Right kidney (tissue), 1 donor: ENCODE measurements around the gene COL6A1.

Source experiments
- DNase-seq: peaks from one replicate; pipeline ENCODE4 v3.0.0-alpha.2; 2016

COL6A1 gene

DNA sequence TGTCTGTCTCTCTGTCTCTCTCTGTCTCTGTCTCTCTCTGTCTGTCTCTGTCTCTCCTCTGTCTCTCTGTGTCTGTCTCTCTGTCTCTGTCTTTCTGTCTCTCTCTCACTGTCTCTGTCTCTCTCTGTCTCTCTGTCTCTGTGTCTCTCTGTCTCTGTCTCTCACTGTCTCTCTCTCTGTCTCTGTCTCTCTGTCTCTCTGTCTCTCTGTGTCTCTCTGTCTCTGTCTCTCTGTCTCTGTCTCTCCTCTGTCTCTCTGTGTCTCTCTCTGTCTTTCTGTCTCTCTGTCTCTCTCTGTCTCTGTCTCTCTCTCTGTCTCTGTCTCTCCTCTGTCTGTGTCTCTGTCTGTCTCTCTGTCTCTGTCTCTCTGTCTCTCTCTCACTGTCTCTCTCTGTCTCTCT lies 873 bp upstream of the COL6A1 start:
- no peak for DNase-seq

DNA sequence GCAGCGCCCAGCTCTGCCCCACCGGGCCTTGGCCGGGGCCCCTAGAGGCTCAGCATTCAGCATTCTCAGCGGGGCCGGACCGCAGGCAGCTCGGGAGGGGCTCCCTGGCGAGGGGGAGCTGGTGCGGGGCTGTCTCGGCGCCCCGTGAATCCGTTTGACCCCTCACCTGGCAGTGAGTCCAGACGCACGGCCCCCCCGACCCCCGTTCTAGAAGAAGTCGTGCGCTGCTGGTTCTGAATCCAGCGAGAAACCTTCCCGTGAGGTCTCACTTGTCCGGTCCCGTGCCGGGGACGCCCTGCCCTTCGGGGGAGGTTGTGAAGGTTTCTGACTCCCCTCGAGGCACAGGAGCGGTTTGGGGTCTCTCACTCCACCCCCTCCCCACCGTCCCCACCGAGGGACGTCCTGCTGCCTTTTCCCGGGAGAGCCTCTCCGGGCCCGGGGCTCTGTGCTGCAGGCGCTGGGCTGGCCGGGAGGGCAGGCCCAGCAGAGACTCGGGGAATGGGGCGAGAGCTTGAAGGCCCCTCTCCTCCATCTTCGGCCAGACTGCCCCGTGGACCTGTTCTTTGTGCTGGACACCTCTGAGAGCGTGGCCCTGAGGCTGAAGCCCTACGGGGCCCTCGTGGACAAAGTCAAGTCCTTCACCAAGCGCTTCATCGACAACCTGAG lies 655 bp downstream of the COL6A1 start:
- peak; percentile 78 for DNase-seq

DNA sequence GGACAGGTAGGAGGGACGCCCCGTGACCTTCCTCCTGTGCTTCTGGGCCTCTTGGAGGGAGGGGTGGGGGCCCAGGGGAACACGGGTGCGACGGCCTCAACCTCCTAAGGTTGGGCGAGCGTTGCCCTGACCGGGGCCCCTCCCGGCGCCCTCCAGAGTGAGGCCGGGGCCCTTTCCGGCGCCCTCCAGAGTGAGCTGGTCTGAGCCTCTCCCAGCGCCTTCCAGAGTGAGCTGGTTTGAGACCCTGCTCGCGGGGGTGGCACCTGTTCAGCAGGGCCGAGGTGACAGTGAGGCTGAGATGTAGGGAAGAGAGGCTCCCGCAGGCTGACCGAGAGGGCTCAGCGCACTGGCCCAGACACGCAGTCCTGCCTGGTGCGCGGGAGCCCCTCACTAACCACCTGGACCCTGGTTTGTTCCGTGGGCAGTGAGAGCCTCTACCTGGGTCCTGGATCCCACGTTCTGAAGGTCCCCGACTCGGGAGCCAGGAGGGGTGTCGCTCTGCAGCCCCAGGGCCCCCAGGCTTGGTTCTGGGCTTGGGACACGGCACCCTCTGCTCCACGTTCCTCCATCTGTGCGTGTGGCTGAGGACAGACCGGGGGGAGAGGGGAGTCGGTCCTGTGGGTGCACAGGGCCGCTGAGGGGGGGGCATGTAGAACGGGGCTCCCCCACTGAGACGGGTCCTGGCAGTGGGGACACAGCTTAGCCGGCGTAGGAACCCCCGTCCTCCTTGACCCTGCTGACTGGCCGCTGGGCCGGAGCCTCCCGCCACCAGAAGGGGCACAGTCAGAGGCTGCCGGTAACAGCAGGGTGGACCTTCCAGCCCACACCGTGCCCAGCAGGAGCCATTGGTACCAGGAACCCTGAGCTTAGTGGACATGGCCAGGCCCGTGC lies 1.4 kb downstream of the COL6A1 start:
- peak; percentile 53 for DNase-seq

- DNase-seq: no peak
These were observed 2.0 kb downstream of the COL6A1 start for GRCh38 chr21:45983649-45983965.

GRCh38 chr21:45983981-45984551 lies 2.5 kb downstream of the COL6A1 start:
- DNase-seq: no peak

DNA sequence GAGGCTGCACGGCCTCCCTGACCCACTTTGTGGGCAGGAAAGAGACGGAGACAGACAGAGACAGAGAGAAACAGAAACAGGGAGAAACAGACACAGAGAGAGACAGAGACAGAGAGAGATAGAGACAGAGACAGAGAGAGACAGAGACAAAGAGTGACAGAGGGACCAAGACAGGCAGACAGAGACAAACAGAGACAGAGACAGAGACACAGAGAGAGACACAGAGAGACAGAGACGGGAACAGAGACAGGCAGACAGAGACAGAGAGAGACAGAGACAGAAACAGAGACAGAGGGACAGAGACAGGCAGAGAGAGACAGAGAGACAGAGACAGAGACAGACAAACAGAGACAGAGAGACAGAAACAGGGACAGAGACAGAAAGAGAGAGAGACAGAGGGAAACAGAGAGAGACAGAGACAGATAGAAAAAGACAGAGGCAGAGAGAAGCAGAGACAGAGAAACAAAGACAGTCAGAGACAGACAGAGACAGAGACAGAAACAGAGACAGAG lies 3.1 kb downstream of the COL6A1 start:
- no peak for DNase-seq

DNA sequence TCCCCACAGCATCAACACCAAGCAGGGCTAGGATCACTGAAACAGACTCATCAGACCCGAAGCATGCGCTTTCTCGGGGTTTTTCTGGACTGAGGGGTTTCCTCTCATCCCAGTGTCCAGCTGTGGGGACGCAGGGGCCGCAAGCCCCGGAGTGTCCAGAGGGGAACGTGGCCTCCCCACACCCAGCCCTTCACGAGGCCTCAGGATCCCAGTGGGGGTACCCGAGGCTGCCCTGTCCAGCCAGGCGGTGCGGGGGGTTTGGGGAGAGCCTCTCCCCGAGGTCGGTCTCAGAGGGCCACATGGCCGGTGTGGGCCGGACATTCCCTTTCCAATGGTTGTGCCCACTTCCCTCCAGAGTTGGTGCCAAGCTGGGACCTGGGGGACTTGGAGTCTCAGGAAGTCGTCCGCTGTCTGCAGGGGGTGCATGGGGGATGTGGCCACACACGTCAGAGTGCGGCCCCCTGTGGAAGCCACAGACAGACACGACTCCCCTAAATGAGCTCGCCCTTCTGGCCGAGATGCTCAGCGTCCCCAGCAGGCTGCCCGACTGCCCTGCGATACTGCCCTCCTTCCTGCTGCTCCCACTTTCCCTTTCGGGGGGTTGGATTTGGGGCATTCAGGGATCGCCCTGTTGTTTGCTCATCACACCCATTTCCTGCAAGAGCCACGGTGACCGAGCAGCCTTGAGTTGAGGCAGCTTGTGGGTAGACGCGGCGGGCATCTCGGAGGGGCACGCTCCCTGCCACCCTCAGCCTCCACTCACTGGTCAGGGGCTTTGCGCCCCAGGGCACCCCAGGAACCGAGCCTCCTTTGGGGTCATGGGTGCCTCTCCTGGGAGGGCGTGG lies 4.1 kb downstream of the COL6A1 start:
- DNase-seq: no peak

DNA sequence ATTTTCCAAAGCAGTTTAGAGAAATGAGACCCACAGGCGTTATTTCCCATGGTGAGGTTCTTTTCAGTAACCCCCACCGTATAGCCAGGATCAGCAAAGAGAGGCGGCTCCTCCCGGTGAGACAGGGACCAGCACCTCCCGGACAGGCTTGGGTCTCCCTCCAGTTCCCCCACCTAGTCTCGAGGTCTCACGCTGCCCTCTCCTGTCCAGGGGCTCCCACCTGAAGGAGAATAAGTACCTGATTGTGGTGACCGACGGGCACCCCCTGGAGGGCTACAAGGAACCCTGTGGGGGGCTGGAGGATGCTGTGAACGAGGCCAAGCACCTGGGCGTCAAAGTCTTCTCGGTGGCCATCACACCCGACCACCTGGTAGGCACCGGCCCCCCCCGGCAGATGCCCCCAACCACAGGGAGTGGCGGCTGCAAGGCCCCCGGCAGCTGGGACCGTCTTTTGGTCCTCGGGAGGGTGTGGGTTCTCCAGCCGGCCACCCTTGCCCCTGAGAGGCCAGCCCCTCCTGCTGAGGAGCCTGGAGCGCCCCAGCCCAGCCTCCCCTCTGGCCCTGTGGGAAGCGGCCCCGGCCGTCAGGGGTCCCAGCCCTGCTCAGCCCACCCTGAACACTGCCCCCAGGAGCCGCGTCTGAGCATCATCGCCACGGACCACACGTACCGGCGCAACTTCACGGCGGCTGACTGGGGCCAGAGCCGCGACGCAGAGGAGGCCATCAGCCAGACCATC lies 4.9 kb downstream of the COL6A1 start:
- no peak for DNase-seq

- no peak for DNase-seq
These were observed 5.6 kb downstream of the COL6A1 start for GRCh38 chr21:45987121-45987711.

DNA sequence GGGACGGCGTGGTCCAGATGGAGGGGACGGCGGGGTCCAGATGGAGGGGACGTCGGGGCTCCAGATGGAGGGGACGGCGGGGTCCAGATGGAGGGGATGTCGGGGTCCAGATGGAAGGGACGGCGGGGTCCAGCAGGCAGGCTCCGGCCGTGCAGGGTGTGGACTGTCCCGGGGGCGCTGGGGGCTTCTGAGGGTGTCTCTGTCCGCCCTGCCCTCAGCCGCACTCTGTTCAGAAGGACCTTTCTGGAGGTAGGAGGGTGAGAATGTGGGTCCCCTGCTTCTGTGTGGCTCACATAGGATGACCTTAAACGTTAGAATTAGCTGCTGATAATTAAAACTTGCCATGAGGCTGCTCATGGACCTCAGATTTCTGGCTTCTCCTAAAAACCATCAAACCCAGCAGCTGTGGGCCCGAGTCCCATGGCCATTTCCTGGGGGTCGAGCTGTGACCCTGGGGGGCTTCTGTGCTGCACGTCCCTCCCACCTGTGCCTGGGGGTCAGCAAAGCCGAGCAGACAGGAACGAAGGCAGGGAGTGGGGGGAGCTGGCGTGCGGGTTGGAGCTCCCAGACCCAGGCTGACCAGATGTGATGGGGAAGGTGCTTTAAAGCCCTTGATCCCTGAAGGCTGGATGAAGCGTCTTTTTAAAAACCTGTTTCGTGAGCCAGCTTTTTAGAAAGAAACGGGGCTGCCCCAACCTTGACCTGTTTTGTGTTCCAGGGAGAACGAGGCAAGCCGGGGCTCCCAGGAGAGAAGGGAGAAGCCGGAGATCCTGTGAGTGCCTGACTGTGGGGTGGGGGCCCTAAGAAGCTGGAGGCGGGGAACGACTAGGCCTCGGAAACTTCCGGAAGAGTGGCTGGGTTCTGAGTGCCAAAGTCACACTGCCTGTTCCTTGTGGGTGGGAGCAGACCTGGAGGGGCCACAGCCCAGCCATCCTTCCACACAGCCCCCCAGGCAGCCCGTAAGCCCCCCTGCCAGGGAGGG lies 7.1 kb downstream of the COL6A1 start:
- no peak for DNase-seq

DNA sequence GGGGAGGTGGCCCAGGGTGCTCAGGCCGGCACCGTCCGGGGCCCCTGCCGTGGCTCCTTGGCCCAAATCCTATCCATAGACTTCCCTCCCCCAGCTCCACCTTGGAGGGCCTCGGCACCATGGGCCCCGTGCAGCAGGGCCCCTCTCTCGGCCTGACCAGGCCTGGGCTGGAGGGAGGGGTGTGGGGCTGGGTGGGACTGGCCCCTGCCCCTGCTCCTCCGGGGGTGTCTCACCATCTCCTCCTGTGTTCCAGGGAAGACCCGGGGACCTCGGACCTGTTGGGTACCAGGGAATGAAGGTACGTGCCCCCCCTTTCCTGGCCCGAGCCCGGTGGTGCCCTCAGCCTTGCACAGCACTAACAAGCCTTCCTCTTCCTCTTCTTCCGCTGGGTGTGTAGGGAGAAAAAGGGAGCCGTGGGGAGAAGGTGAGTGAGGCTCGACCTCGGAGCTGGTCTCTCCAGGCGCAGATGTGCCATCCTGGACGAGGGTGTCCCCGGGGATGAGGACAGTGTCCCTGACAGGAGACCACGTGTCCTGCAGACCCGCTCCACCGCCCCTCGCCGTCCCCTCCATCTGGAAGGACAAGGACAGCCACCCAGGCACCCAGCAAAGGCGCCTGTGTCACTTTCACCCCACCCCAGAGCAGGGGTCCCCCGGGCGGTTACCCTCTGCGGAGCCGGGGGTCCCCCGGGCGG lies 7.9 kb downstream of the COL6A1 start:
- no peak for DNase-seq

GRCh38 chr21:45990049-45990711 lies 8.6 kb downstream of the COL6A1 start:
- no peak for DNase-seq

- DNase-seq: no peak
These were observed 9.4 kb downstream of the COL6A1 start for GRCh38 chr21:45990741-45991605.

DNA sequence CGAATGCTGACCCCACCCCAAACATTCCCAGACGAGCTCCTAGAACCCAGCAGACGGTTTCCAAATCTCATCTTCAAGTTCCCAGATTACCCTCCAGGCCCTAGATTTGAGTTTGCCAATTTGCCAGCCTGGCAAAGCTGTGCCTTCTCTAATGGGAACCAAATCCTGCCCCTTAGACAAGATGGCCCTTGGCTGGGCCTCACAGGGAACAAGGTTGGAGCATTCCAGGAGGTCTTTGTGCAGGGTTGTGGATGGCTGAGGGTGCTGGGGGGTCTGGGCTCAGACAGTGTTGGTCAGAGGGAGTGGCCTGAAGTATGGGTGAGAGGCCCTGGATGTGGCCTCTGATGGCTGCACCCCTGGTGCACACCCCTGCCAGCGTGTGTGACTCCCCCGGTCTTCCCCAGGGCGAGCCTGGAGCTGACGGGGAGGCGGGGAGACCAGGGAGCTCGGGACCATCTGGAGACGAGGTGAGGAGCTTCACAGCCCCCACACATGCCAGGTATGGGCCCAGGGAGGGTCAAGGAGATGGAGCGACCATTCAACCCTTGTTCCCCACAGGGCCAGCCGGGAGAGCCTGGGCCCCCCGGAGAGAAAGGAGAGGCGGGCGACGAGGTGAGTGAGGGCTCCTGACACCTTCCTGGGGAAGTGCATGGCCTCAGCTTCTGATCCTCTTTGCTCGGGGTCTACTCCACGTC lies 10.2 kb downstream of the COL6A1 start:
- DNase-seq: no peak

GRCh38 chr21:45992301-45993209 lies 11.0 kb downstream of the COL6A1 start:
- no peak for DNase-seq
